T-helper 2 cell treated with Interferon-gamma antibody and Interleukin-4, amounts not matched to agents 5 μg/mL and 100 μg/mL, for 36 hours (primary cell): ENCODE results near the gene ATXN10.
"Not testable (repeated sequence)": the region's sequence is repeated elsewhere in the genome, so short reads cannot be mapped to it uniquely, and the experiment has no call there.

Source experiments
- DNase-seq: peaks from one replicate; pipeline ENCODE4 v3.0.0; 2021; ENCODE audit warnings: low spot score
- H3K27ac Mint-ChIP-seq: one replicate; pipeline ENCODE4 v1.8.0; 2021; ENCODE audit warnings: mild to moderate bottlenecking, mixed read lengths
- H3K27me3 Mint-ChIP-seq: one replicate; pipeline ENCODE4 v1.8.0; 2021; ENCODE audit warnings: low read depth, mixed read lengths
- H3K36me3 Mint-ChIP-seq: one replicate; pipeline ENCODE4 v1.8.0; 2021; ENCODE audit warnings: low read depth, mixed read lengths
- H3K4me1 Mint-ChIP-seq: one replicate; pipeline ENCODE4 v1.8.0; 2021; ENCODE audit warnings: low read depth, mixed read lengths
- H3K4me3 Mint-ChIP-seq: one replicate; pipeline ENCODE4 v1.8.0; 2022; ENCODE audit warnings: mild to moderate bottlenecking, moderate library complexity, mixed read lengths
- H3K9me3 Mint-ChIP-seq: one replicate; pipeline ENCODE4 v1.8.0; 2021; ENCODE audit warnings: mixed read lengths

The ATXN10 gene

GRCh38 chr22:45671783-45672563, at the start of gene ATXN10:
TSS of gene ATXN10 (plus strand) at chr22:45671834. CDS start at chr22:45672064, 230 bp downstream.
- Mint-ChIP-seq H3K9me3 (no peaks in the 10 kb centered on the region), H3K27me3 (peaks cover 9% of the 10 kb centered on the region), H3K36me3 (peaks cover 10% of the 10 kb centered on the region), H3K4me1 (peaks cover 23% of the 10 kb centered on the region), H3K4me3 (peak within 1 kb of the TSS; percentile 93), H3K27ac (peak within 1 kb of the TSS; percentile 87)
- peak; percentile 67 for DNase-seq

GRCh38 chr22:45621836-45622600, 49.6 kb upstream of the ATXN10 start:
- H3K27ac Mint-ChIP-seq: no peak overlapping the region
- no peak overlapping the region for H3K4me3 Mint-ChIP-seq

GRCh38 chr22:45623464-45624145, 48.0 kb upstream of the ATXN10 start:
- H3K4me3 Mint-ChIP-seq, DNase-seq, H3K27me3 Mint-ChIP-seq, H3K4me1 Mint-ChIP-seq, H3K9me3 Mint-ChIP-seq, H3K27ac Mint-ChIP-seq, H3K36me3 Mint-ChIP-seq: not testable (repeated sequence)

More at GRCh38 chr22:45621836-45622600, 49.6 kb upstream of the ATXN10 start:
- DNase-seq: no peak
- Mint-ChIP-seq H3K4me1 (peaks cover 2% of the 10 kb centered on the region), H3K27me3 (no peaks in the 10 kb centered on the region), H3K36me3 (no peaks in the 10 kb centered on the region), H3K9me3 (no peaks in the 10 kb centered on the region)

GRCh38 chr22:45626198-45626651, 45.4 kb upstream of the ATXN10 start:
- no peak overlapping the region for H3K4me3 Mint-ChIP-seq
- H3K9me3 Mint-ChIP-seq: no peaks in the 10 kb centered on the region

GRCh38 chr22:45627489-45628233, 44.0 kb upstream of the ATXN10 start:
- no peak for DNase-seq
- no peaks in the 10 kb centered on the region for H3K9me3 Mint-ChIP-seq
- H3K27ac Mint-ChIP-seq: no peak overlapping the region
- no peak overlapping the region for H3K4me3 Mint-ChIP-seq
- H3K36me3 Mint-ChIP-seq: no peaks in the 10 kb centered on the region
- H3K4me1 Mint-ChIP-seq: peaks cover 2% of the 10 kb centered on the region
- peaks cover 20% of the 10 kb centered on the region for H3K27me3 Mint-ChIP-seq

More at GRCh38 chr22:45626198-45626651, 45.4 kb upstream of the ATXN10 start:
- Mint-ChIP-seq H3K27ac (no peak overlapping the region), H3K27me3 (peaks cover 7% of the 10 kb centered on the region), H3K4me1 (peaks cover 2% of the 10 kb centered on the region), H3K36me3 (no peaks in the 10 kb centered on the region)
- no peak for DNase-seq

- no peak for DNase-seq
- no peaks in the 10 kb centered on the region for H3K36me3 Mint-ChIP-seq
- H3K4me1 Mint-ChIP-seq: peaks cover 2% of the 10 kb centered on the region
- no peak overlapping the region for H3K4me3 Mint-ChIP-seq
- H3K27ac Mint-ChIP-seq: no peak overlapping the region
- peaks cover 21% of the 10 kb centered on the region for H3K27me3 Mint-ChIP-seq
- no peaks in the 10 kb centered on the region for H3K9me3 Mint-ChIP-seq
These were observed 43.1 kb upstream of the ATXN10 start for GRCh38 chr22:45628515-45628914.

- Mint-ChIP-seq H3K9me3 (no peaks in the 10 kb centered on the region), H3K4me3 (no peak overlapping the region), H3K4me1 (peaks cover 2% of the 10 kb centered on the region), H3K27me3 (peaks cover 27% of the 10 kb centered on the region), H3K27ac (no peak overlapping the region), H3K36me3 (no peaks in the 10 kb centered on the region)
- no peak for DNase-seq
These were observed 42.1 kb upstream of the ATXN10 start for GRCh38 chr22:45629469-45630089.

- no peaks in the 10 kb centered on the region for H3K9me3 Mint-ChIP-seq
- DNase-seq: no peak
- H3K36me3 Mint-ChIP-seq: no peaks in the 10 kb centered on the region
- H3K4me1 Mint-ChIP-seq: peaks cover 2% of the 10 kb centered on the region
- H3K4me3 Mint-ChIP-seq: no peak overlapping the region
- H3K27ac Mint-ChIP-seq: no peak overlapping the region
- peaks cover 29% of the 10 kb centered on the region for H3K27me3 Mint-ChIP-seq
These were observed 41.2 kb upstream of the ATXN10 start for GRCh38 chr22:45630436-45630835.

GRCh38 chr22:45631140-45631840, 40.3 kb upstream of the ATXN10 start:
- Mint-ChIP-seq H3K36me3 (no peaks in the 10 kb centered on the region), H3K27ac (no peak overlapping the region), H3K4me1 (peaks cover 2% of the 10 kb centered on the region), H3K27me3 (peaks cover 30% of the 10 kb centered on the region), H3K4me3 (no peak overlapping the region), H3K9me3 (no peaks in the 10 kb centered on the region)
- DNase-seq: no peak

- H3K27me3 Mint-ChIP-seq: peaks cover 34% of the 10 kb centered on the region
- no peak for DNase-seq
- no peak overlapping the region for H3K4me3 Mint-ChIP-seq
- H3K4me1 Mint-ChIP-seq: peaks cover 2% of the 10 kb centered on the region
- H3K36me3 Mint-ChIP-seq: no peaks in the 10 kb centered on the region
- H3K27ac Mint-ChIP-seq: no peak overlapping the region
- H3K9me3 Mint-ChIP-seq: no peaks in the 10 kb centered on the region
These were observed 39.8 kb upstream of the ATXN10 start for GRCh38 chr22:45631841-45632238.

- Mint-ChIP-seq H3K4me3 (no peak overlapping the region), H3K9me3 (no peaks in the 10 kb centered on the region), H3K36me3 (no peaks in the 10 kb centered on the region), H3K4me1 (peaks cover 2% of the 10 kb centered on the region), H3K27ac (no peak overlapping the region), H3K27me3 (peaks cover 39% of the 10 kb centered on the region)
- no peak for DNase-seq
These were observed 38.7 kb upstream of the ATXN10 start for GRCh38 chr22:45632791-45633515.

GRCh38 chr22:45636683-45637082, 35.0 kb upstream of the ATXN10 start:
- DNase-seq: no peak

More at GRCh38 chr22:45636683-45637082, 35.0 kb upstream of the ATXN10 start:
- Mint-ChIP-seq H3K27me3 (peaks cover 39% of the 10 kb centered on the region), H3K27ac (no peak overlapping the region), H3K4me1 (peaks cover 16% of the 10 kb centered on the region), H3K9me3 (no peaks in the 10 kb centered on the region), H3K4me3 (no peak overlapping the region), H3K36me3 (no peaks in the 10 kb centered on the region)
